NCI-H1092 treated with DMSO at 0.1 percent for 48 hours (cell line): ENCODE data around the gene DUSP5.

Source experiments
- DNase-seq: peaks from one replicate; lab custom pipeline; 2025; lab: John Stamatoyannopoulos, UW

DUSP5 gene

DNA sequence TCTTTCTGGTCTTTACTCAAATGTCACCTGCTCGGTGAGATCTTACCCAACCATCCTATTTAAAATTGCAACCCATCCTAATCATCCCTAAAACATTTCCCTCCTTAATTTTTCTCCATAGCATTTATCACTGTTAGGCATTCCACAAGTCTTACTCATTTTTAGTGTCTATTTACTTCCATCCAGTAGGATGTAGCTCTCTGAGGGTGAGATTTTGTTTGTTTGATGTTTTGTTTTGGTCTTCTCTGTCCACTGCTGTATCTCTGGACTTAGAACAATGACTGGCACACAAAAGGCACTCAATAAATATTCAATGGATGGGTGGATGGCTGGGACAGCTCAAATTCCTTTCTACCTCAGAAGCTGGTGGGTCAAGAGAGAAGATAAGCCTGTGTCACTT lies 15.8 kb upstream of the DUSP5 start:
- DNase-seq, result no peak

DNA sequence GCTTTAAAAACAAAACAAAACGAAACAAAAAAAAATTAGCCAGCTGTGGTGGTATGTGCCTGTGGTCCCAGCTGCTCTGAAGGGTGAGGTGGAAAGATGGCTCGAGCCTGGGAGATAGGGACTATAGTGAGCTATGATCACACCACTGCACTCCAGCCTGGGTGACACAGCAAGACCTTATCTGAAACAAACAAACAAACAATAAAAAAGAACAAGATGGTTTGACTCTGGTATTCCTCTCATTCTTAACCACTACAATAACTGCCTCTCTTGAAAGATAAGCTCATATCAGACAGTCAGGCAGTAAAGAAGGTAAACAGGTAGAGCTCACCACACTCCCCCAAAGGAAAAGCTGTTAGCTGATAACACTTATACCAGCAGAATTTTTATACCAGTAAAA lies 14.1 kb upstream of the DUSP5 start:
- no peak for DNase-seq

DNA sequence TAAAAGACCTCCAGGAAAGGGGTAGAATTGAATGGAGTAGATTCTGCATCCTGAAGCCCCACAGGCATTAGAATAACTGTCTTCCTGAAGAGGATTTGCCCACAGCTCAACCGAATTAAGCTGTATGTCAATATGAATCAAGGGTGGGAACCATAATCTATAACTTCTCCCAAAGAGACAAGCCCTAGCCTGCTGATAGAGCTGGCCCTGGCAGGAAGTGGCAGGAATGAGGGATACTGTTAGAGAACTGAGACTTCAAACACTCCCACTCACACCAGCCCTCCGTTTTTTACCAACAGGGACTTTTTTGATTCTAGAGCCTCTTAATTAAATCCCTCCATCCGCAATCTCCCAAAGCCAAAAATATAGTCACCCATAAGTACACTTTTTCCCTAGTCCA lies 12.2 kb upstream of the DUSP5 start:
- DNase-seq, result no peak

DNA sequence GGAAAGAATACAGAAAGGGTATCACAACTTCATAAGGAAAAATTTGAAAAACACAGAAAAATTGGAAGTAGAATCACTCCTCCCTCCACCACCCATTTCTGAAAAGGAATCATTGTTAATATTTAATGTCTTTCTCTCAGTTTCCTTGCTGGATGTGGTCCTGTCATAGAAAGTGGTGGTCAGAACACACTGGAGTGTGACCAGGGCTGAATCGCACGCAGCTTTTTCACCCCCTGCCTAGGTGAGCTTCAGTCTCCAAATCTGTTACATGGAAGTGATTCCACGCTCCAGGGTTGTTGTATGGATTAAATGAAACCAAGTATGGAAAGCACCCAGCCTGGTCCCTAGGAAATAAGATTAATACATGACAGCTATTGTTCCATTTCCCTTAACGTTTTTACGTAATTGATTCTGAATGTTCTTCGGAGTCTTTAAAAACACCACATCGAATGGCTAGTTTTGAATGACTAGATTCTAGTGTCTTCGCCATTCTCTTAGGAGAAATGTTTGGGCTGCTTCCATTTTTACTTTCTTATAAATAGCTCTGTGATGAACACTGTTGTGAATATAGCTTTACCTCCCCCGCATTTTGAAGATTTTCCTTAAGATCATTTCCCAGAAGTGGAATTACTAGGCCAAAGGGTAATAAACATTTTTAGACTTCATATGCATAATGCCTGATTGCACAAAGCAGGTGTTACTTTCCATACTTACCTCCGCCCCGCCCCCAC lies 10.9 kb upstream of the DUSP5 start:
- DNase-seq, result no peak

DNA sequence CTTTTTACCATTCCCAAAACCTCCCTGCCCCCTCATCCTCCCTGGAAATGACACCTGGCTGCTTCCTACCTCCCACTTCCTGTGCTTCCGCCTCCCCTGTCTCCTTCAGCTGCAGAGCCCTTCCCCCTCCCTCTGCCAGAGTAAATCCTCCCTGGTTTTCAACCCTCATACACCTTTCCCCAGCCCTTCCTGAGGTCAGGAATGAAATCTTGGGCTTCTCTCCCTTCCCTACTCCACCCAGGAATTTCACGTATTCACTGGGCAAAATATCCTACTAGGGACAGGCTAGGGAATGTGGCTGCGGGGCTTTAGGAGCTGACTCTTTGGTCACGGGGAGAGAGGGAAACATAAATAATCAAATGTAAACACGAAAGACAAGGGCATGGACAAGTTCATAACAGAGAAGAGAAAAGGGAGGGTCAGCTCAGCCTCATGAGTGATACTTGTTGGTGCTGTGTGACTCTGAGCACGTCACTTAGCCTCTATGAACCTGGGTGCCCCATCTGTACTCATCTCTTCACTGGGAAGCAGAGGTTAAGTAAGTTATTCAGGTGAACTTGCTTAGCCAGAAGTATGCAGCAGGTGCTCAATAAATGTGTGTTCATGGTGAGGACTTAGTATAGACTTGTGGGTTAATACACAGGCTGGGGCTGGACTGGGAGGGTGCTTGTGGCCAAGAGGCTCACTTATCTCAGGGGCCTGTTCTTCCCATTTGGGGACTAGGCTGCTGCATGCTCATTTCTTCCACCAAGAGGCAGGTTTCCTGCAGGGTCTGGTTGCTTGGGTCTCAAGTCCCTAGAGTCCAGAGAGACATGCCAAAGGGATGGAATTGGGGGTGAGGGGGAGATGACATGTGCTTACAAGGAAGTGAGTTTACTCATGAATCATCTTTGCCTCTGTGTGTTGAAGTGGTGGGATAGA lies 10.0 kb upstream of the DUSP5 start:
- no peak for DNase-seq

DNA sequence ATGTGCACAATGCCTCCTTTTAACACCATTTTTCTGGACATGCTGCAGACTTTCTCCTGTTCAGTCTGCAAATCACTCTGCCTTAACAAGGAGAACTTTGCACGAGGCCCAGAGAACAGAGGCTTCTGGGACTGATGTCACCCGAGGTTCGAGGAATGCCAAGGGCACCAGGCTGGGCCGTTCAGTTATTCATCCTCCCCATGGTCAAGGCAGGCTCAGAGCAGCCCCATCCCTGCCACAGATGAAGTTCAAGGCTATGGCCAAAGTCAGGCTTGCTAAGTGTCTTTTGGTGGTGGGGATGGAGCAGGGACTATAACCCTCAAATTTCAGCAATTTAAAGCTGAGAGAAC lies 9.4 kb upstream of the DUSP5 start:
- no peak for DNase-seq

DNA sequence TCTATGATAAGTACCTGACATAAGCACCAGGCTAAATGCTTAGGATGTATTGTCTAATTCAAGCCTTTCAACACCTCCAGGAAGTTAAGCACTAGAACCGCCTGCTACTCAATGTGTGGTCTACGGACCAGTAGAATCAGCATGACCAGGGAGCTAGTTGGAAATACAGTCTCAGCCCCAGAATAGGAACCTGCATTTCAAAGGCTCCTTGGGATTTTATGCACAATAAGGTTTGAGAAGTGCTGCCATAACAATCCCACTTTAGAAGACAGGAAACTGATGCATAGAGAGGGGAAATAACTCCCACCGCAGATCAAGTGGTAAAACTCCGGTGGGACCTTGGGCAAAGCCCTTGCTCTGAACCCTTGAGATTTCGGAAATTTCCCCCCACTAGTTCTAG lies 8.8 kb upstream of the DUSP5 start:
- DNase-seq, result no peak

DNA sequence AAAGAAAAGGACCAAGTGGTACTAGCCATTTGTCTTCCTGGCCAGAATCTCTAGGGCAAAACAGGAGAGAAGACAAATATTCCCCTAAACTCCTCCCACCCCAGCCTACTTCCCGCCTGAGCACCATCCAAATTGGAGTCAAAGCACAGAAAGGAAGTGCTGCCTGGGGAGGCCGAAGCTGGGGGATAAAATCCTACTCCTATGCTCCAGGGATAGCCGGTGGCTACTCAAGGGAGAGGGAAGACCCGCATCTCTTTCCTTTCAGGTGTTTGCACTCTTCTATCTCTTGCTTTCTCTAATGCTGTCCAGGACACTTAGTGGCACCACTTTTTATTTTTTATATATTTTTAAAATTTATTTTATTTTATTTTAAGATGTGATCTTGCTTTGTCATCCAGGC lies 7.1 kb upstream of the DUSP5 start:
- DNase-seq, result no peak

DNA sequence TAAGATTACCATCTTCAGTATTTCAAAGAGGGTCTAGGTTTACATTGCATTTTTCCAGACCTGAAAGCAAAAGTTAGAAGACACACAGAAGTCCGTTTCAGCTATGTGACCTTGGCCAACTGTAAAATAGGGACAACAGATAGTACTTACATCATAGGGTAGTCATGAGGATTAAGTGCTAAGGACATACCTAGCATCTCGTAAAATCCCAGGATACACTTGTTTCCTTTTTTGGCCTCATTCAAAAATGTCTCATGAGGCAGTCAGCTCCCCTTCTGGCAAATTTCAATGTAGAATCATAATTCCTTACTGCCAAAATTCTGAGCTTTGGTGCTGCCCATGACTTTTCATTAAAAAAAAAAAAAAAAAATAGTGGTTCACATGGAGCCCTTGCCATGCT lies 6.4 kb upstream of the DUSP5 start:
- DNase-seq, result no peak

DNA sequence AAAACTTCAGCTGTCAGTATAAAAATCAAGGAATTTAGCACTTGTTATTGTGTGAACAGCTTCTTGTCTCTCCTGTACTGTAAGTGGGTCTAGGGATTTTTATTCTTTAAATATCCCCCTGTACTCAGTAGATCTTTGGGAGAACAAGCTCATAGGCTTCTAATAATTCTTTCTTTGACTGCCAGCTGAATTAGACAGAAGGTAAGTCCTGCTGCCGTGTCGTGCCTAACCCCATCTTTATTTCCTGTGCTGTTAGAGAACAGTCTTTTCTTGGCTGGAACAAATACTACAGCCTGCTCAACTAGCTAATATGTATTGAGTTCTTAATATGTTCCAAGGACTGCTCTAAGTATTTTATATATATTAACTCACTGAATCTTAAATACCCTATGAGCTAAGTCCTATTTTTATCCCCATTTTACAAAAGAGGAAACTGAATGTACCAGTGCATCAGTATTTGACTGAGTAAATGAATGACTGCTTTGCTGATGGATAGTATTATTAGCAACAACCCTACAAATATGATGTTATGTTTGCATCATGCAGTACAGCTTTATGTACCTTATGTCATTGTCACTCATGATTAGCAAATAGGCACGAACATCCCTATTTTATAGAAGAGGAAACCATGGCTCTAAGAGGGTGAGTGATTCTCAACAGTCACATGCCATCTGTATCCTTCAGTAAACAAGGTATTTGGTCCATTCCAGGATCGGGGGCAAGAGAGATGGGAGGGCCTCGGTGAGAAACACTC lies 5.5 kb upstream of the DUSP5 start:
- DNase-seq, result no peak

DNA sequence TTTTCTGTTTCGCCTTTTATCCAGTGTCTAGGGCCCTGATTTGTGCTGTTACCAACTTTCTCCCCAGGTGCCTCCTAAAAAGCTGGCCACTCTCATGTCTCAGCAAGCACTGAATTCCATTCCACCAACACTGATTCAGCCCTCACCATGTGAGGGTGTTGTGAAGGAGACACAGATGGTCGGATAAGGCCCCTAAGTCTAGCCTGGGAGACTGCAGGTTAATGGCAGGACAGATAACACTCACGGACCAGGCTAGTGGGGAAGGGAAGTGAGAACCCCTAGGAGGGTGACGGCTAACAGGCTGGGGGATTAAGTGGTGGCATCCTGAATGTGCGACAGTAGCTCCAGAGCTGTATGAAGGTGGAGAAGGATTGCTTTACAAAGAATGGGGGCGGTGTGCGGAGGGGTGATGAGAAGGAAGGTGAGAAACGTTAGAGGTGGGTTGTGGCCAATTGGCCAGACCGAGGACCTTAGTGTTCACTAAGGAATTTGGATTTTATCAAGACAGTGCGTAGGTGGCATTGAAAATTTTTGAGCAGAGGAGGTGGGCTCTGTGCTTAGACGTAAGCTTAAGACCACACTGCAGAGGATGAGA lies 3.8 kb upstream of the DUSP5 start:
- DNase-seq, result no peak

DNA sequence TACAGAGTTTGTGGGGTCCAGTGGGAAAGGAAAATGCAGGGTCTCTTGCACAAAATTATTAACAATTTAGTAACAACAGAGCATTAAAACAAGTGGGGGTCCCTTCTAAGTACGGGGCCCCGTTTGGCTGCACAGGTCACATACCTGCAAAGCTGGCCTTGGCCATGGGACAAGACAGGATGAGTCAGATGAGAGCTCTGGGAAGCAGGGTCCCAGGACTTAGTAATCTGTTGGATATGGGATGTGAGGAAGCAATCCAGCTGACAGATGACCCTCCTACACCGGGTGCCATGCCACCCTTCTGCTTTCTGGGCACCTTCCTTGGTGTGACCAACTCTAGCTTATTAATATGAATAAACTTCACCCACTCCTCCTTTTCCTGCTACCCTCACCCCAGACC lies 3.2 kb upstream of the DUSP5 start:
- DNase-seq, result no peak

DNA sequence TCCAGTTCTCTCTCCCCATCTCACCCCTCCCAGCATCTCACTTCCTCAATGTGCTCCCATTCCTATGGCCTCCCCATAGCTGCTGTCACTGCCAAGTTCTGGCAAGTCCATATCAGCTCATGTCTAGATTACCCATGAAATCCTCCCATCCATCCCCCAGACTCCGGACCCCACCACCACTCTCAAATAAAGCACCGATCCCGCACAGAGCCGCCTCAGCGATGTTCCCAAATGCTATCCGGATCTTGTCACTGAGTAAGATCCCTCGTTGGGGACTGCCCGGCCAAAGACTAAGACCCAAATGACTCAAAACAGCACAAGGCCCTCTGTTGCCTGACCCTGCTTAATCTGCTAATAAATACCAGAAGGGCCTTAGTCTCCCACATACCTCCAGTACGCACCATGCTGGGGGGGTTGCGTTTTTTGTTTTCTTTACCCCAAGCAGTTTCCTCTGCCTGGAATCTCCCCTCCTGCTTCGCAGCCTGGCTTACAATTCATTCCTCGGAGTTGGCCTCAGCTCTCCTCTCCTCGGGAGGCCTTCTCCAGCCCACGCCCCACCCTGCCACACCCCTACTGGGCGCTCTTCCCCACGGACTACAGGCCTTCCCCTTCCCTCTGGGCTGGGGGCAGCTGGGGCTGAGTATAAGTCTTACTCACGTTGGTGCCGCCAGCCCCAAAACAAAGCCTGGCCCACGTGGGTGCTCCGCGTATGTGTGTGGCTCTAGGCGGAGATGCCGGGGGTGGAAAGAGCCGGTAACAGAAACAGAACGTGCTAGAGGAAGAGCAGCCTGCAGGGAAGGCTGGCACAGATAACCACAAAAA lies 1.8 kb upstream of the DUSP5 start:
- no peak for DNase-seq

DNA sequence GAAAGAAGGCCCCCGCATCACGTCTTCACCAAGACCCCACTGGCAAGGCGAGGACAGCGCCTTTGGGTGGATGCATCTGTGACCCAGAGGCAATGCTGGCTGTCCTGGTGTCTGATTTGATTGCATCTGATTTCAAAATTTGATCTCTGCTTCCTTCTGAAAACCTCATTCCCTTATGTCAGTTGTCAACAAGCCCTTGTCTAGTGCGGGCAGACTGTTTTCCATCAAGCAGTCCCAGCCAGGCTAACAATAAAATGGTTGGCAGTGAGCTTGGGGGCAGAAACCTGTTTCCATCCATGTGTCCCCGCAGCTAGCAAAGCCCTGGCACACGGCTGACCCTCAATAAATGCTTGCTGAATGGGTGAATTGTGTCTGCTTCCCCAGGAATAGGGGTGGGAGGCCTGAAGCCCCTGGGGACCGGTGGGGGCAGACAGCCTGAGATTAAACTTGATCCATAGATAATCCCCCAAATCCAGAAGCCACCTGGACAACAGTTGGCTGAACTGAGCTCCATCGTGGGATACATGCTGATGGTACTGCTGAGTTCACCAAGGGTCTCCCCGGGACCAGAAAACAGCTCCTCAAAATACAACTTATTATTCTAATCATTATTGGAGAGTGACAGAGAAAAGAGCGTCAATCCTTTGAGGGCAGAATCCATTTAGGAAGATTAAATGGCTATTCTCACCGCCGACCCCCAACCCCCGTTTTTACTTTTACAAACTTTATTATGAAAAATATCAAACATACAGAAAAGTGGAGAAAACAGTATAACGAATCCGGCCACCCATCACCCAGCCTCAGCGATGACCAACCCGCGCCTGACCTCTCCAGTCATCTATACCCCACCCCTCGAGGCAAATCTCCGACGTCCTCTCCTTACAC lies 912 bp upstream of the DUSP5 start:
- DNase-seq, result no peak

DNA sequence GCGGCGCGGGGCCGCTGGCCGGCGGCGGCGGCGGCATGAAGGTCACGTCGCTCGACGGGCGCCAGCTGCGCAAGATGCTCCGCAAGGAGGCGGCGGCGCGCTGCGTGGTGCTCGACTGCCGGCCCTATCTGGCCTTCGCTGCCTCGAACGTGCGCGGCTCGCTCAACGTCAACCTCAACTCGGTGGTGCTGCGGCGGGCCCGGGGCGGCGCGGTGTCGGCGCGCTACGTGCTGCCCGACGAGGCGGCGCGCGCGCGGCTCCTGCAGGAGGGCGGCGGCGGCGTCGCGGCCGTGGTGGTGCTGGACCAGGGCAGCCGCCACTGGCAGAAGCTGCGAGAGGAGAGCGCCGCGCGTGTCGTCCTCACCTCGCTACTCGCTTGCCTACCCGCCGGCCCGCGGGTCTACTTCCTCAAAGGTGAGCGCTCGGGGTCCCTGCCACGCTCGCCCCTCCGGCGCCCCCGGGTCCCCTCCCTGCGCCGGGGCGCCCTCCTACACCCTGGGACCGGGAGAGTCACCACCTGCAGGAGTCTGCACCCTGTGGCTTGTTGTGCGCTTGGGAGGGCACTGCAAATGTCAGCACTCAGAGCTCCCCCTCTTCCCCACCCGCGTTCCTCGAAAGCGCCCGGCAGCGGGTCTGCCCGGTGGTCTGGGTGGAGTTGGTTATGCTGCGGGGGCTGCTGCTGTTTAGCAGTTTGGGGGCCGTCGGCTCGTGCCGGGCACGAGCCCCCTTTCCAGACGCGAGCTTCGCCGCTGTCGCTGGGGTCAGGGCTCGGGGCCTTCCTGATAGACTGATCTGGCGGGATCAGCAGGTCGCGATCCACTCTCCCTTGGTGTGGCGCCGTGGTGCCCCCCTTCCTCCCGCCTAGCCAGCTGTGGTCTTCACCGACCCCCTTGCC lies 627 bp downstream of the DUSP5 start:
- peak; percentile 20 for DNase-seq

DNA sequence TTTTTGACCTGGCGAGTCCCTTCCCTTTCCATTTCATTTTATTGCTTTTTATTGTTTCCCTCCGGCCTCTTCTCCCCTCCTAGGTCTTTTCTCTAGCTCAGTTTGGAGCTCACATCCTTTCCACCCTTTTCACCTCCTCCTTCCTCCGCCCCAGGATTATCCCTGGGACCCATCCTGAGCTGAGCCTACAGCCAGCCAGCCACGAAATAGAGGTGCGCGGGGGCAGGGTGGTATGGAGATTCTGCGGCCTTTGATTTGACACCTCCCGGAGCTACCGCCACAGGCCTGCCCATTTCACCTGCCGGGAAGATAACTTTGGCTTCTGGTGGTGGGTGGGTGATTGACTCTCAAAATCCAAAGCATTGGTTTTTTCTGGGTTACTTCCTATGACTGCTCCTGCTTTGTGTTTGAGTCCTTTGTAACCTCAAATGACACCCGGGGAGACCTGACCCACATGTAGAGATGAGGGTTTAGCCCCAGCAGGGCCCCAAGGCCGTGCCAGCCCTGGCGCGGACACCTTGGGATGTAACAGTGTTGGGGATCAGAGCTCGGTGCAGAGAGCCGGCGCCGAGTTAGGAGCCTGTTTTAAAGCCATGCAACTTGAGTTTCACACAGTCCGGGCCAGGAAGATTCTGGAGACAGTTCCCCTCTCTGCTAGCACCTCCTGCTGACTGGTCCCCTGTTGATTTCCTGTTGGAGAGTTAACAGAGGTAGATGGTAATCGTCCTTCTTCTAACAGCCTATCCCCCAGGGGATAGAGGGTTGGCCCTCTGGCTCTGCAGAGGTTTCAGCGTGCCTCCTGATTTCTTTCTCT lies 1.5 kb downstream of the DUSP5 start:
- no peak for DNase-seq

DNA sequence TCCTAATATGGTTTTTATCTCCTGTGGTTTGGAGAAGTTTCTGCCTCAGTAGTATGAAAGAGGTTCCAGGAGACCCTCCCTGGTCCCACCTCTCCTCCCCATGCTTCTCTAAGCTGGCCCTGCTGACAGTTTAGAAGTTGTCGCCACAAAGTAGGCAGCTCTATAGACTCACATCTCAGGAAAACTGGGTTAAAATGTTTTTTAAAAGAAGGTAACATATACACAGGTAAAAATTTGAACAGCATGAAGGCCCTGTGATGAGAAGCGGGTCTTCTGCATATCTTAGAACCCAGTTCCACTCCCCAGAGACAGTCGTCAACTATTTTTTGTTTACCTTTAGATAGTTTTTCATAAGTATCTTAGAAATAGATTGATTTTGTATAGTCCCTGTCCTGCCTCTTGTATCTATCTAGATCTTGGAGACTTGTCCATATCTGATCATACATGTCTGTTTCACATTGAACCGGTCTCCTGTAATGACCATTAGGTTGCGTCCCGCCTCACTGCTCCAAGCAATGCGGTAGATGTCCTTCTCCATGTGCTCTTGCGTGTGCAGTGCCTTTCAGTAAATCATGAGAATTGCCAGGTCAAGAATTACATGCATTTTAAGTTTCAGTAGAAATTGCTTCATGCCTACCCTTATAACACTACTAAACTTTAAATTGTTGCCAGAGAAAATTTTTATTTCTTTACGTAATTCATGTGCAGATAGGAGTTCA lies 2.2 kb downstream of the DUSP5 start:
- DNase-seq, result no peak

DNA sequence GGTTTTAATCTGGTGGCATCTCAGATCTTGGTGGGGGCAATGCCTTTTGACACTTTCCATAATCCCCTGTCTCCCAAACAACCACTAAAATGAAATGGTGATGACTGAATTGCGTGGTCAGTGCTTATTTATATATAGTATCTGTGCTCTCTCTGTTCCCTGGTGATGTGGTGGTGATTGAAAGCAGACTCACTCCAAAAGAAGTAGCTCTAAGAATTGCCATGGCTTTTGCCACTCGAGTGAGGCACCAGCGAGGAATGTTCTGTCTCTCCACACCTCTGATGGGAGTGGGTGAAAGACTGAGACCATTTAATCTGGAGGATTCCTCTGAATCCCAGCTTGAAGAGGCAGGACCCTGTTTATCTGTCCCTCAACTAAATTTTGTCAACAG lies 2.8 kb downstream of the DUSP5 start:
- no peak for DNase-seq
